GM12878 (cell line): ENCODE results near the gene MAPK1. TPM values are rescaled to one million over a fixed set of nuclear protein-coding genes. Genes with fewer than 3 reads are reported as not detected.
"Not testable (repeated sequence)": the region's sequence is repeated elsewhere in the genome, so short reads cannot be mapped to it uniquely, and the experiment has no call there.

Experiments used
- ATAC-seq: fragments of 200-7000 bp; cut with Tn5 transposase; 3 replicates; pipeline ENCODE4 v1.9.1; 2020; ENCODE audit warnings: mild to moderate bottlenecking, moderate library complexity
- BruUV-seq: library from RNA; stranded (reverse); fragments of 400-500 nt; replicated peaks from 2 replicates; lab custom pipeline; 2021; lab: Mats Ljungman, UMichigan
- CTCF ChIA-PET: fragments of 300-600 bp; sonication (Branson Sonifier 250); formaldehyde crosslinking; extraction: SDS; loops from one replicate; lab custom pipeline; 2021; ENCODE audit warnings: inconsistent platforms; lab: Yijun Ruan, JAX
- POLR2A ChIA-PET: fragments of 350-600 bp; formaldehyde crosslinking; extraction: SDS; loops from one replicate; lab custom pipeline; 2021; ENCODE audit warnings: inconsistent platforms; lab: Charles Lee
- RAD21 ChIA-PET: fragments of 300-600 bp; sonication (Branson Sonifier 250); formaldehyde crosslinking; loops from one replicate; lab custom pipeline; 2023; ENCODE audit warnings: antibody characterized with exemption; ENCODE audit not compliant: unreplicated experiment; lab: Charles Lee
- SMC1A ChIA-PET: fragments of 300-600 bp; sonication (Branson Sonifier 250); formaldehyde crosslinking; loops from one replicate; lab custom pipeline; 2023; ENCODE audit not compliant: unreplicated experiment, uncharacterized antibody; lab: Charles Lee
- DNase-seq: peaks from one replicate; pipeline ENCODE4 v3.0.0-alpha.2; 2011; ENCODE audit warnings: low read depth, low spot score
- FAIRE-seq: peaks from 3 replicates; lab custom pipeline; 2011; peaks lifted over from hg19 to GRCh38; lab: Jason Lieb, UNC
- H2AFZ ChIP-seq: 2 replicates; pipeline ENCODE4 v1.6.0; 2011; ENCODE audit warnings: low read depth, low read length, control low read depth; ENCODE audit not compliant: control insufficient read depth
- H3K27ac ChIP-seq: 2 replicates; pipeline ENCODE4 v1.5.1; 2011; ENCODE audit warnings: control low read depth; ENCODE audit not compliant: control insufficient read depth, insufficient read depth
- H3K27me3 ChIP-seq, 2 experiments: replicated peaks in 1 of 2; 2 replicates each; pipeline versions ENCODE4 v1.6.0 to v1.6.1; 2011; ENCODE audit warnings: low read length in 1 of 2; ENCODE audit not compliant: control insufficient read depth in 2 of 2, insufficient read depth in 2 of 2
- H3K36me3 ChIP-seq, 2 experiments: 2 replicates each; pipeline ENCODE4 v1.5.1; 2011; ENCODE audit warnings: low read length in 1 of 2; ENCODE audit not compliant: control insufficient read depth in 2 of 2, insufficient read depth in 2 of 2
- H3K4me1 ChIP-seq: 2 replicates; pipeline ENCODE4 v1.6.1; 2011; ENCODE audit warnings: mild to moderate bottlenecking, low read length, moderate library complexity, mixed read lengths; ENCODE audit not compliant: control insufficient read depth, insufficient read depth
- H3K4me2 ChIP-seq: 2 replicates; pipeline ENCODE4 v1.6.0; 2011; ENCODE audit warnings: control low read depth; ENCODE audit not compliant: control insufficient read depth, insufficient read depth
- H3K4me3 ChIP-seq: fragments of 200-600 bp; sonication (generic); 2 replicates; pipeline ENCODE4 v1.5.1; 2016
- H3K79me2 ChIP-seq: 2 replicates; pipeline ENCODE4 v1.6.0; 2011; ENCODE audit warnings: low read length; ENCODE audit not compliant: control insufficient read depth, insufficient read depth
- H3K9ac ChIP-seq: 2 replicates; pipeline ENCODE4 v1.8.0; 2011; ENCODE audit warnings: low read length, control low read depth, mixed read lengths; ENCODE audit not compliant: control insufficient read depth, insufficient read depth
- H3K9me3 ChIP-seq: replicated peaks from 3 replicates; pipeline ENCODE4 v1.5.1; 2011; ENCODE audit warnings: mild to moderate bottlenecking, low read length; ENCODE audit not compliant: control insufficient read depth, insufficient read depth
- H4K20me1 ChIP-seq: 2 replicates; pipeline ENCODE4 v1.6.0; 2011; ENCODE audit not compliant: control insufficient read depth, insufficient read depth
- IRF3 ChIP-seq: fragments of 450-650 bp; IDR thresholded peaks from 2 replicates; pipeline ENCODE4 v1.6.1; 2014; ENCODE audit warnings: mild to moderate bottlenecking
- KDM1A ChIP-seq: fragments of 200-600 bp; sonication (generic); IDR thresholded peaks from 2 replicates; pipeline ENCODE4 v1.6.1; 2016; ENCODE audit warnings: borderline replicate concordance
- MAX ChIP-seq: IDR thresholded peaks from 2 replicates; pipeline ENCODE4 v1.6.1; 2012; ENCODE audit warnings: low read depth, low read length, improper control_type of control experiment
- NR2C2 ChIP-seq: IDR thresholded peaks from 2 replicates; pipeline ENCODE4 v1.6.1; 2011; ENCODE audit warnings: borderline replicate concordance, low read depth; ENCODE audit not compliant: control insufficient read depth, insufficient read length
- STAT3 ChIP-seq: IDR thresholded peaks from 2 replicates; pipeline ENCODE4 v1.6.1; 2011; ENCODE audit warnings: low read depth, low read length, improper control_type of control experiment
- ZNF207 ChIP-seq: fragments of 450-650 bp; IDR thresholded peaks from 2 replicates; pipeline ENCODE4 v1.6.1; 2014; ENCODE audit warnings: antibody characterized with exemption, mild to moderate bottlenecking, borderline replicate concordance
- WGBS: methylation state at CpG from one replicate; pipeline ENCODE4 v1.1.6; 2016; ENCODE audit warnings: low lambda C conversion rate; ENCODE audit not compliant: insufficient replicate concordance, insufficient coverage; ENCODE audit errors: missing lambda C conversion rate; 5-methylcytosine and 5-hydroxymethylcytosine counted together
- in situ Hi-C: fragments of 300-500 bp; cut with MboI; formaldehyde crosslinking; loops from 9 replicates; pipeline ENCODE4 v1.14.3; 2018; ENCODE audit warnings: mixed read lengths
- intact Hi-C: fragments of 100-400 bp; cut with micrococcal nuclease; formaldehyde crosslinking; loops from one replicate; pipeline ENCODE4 v1.14.2; 2022; ENCODE audit not compliant: unreplicated experiment
- polyA plus RNA-seq, 11 experiments: library from polyadenylated mRNA; depleted of rRNA in 4 of 11; unstranded in 6 of 11; stranded (reverse) in 5 of 11; fragments of >200 nt; fragmentation: Nextera tagmentation in 4 of 11; fragmentation: Illumina TruSeq in 1 of 11; extraction: Ambion mirVana in 4 of 11; extraction: Trizol in 1 of 11; gene quantifications; 1 replicate in 1 of 11; 2 replicates in 10 of 11; pipeline versions ENCODE4 v1.2.1 to v1.2.3, GENCODE V29; 2011 to 2016; ENCODE audit warnings: inconsistent platforms in 2 of 11, missing spikeins in 2 of 11, low read depth in 1 of 11
- total RNA-seq, 4 experiments: library from RNA; depleted of rRNA in 3 of 4; stranded (reverse); fragments of >200 nt in 3 of 4; fragmentation: Illumina TruSeq in 1 of 4; extraction: Trizol in 1 of 4; gene quantifications; 2 replicates each; pipeline versions ENCODE4 v1.2.1 to v1.2.3, GENCODE V29; 2013 to 2021

Gene MAPK1
- total and polyA plus RNA-seq, 10 of the 15 experiments (the other 5 are each of a cell fraction or from before 2014, with no cell fraction given): 7.0 to 123 (median 58.4) TPM

GRCh38 chr22:21745948-21746347, 121.5 kb downstream of the MAPK1 start (continued):
- no peak for TF ChIP-seq STAT3
- no peak for TF ChIP-seq MAX
- TF ChIP-seq IRF3: no peak
- no peak for TF ChIP-seq NR2C2
- no peak for TF ChIP-seq ZNF207
- TF ChIP-seq KDM1A: no peak

- H3K4me1 ChIP-seq, ATAC-seq, H3K9me3 ChIP-seq, H3K36me3 ChIP-seq, H3K4me2 ChIP-seq, H3K79me2 ChIP-seq, H3K9ac ChIP-seq, BruUV-seq, DNase-seq, H3K4me3 ChIP-seq, H3K27ac ChIP-seq, FAIRE-seq, H4K20me1 ChIP-seq, H2AFZ ChIP-seq, in situ Hi-C loops, POLR2A ChIA-PET, intact Hi-C loops, H3K27me3 ChIP-seq: not testable (repeated sequence)
- CTCF ChIA-PET: interaction anchor here (0.7 to 0.8 kb wide), 2 partner anchors 18 to 168 kb away, joined by 3 read pairs; no protein-coding TSS in a partner anchor
- RAD21 ChIA-PET: interaction anchor here (1.1 kb wide), 1 partner anchor 19 kb away, joined by 4 read pairs; no protein-coding TSS in a partner anchor
- SMC1A ChIA-PET: interaction anchor here (1.7 kb wide), 1 partner anchor 16 kb away, joined by 4 read pairs; no protein-coding TSS in a partner anchor
- WGBS: 65% methylated on average over 6 of the region's 6 CpGs
Observed at GRCh38 chr22:21744917-21745316, 122.5 kb downstream of the MAPK1 start.
